Gastroesophageal sphincter (tissue), 4 donors: Measurements from ENCODE around the gene ARHGEF7. TPM values are rescaled to one million over a fixed set of nuclear protein-coding genes. Genes with fewer than 3 reads are reported as not detected.

ENCODE experiments used
- ATAC-seq: fragments of 150-250 bp; one replicate; pipeline ENCODE4 v1.9.1; 2016; ENCODE audit warnings: mild to moderate bottlenecking, moderate library complexity
- H3K27ac ChIP-seq, 4 donors: fragments of 200-600 bp; sonication (generic) in 3 of 4; 1 replicate in 3 of 4; 2 replicates in 1 of 4; pipeline ENCODE4 v1.5.1; 2016 to 2019
- H3K27me3 ChIP-seq: fragments of 200-600 bp; sonication (generic); one replicate; pipeline ENCODE4 v1.5.1; 2019
- H3K36me3 ChIP-seq, 2 donors: fragments of 200-600 bp; sonication (generic); one replicate each; pipeline ENCODE4 v1.5.1; 2019; ENCODE audit warnings: control low read depth in 1 of 2
- H3K4me1 ChIP-seq, 3 donors: fragments of 200-600 bp; sonication (generic); 1 replicate in 2 of 3; 2 replicates in 1 of 3; pipeline ENCODE4 v1.5.1; 2016 to 2019; ENCODE audit warnings: control low read depth in 2 of 3
- H3K4me3 ChIP-seq, 2 donors: fragments of 200-600 bp; sonication (generic); one replicate each; pipeline ENCODE4 v1.5.1; 2019; ENCODE audit warnings: mild to moderate bottlenecking in 1 of 2, moderate library complexity in 1 of 2
- H3K9me3 ChIP-seq, 3 donors: fragments of 200-600 bp; sonication (generic); one replicate each; pipeline ENCODE4 v1.5.1; 2017 to 2019; ENCODE audit warnings: control low read depth in 2 of 3
- CTCF ChIP-seq, 4 experiments: fragments of 200-600 bp in 2 of 4; fragments of 450-650 bp in 2 of 4; sonication (generic) in 1 of 4; IDR thresholded peaks; one replicate each; pipeline ENCODE4 v1.5.1; 2017 to 2019; ENCODE audit warnings: antibody characterized with exemption in 4 of 4, mild to moderate bottlenecking in 2 of 4, moderate library complexity in 2 of 4
- EP300 ChIP-seq: sonication (generic); formaldehyde crosslinking; IDR thresholded peaks from one replicate; pipeline ENCODE4 v1.6.1; 2017; ENCODE audit warnings: antibody characterized with exemption, mild to moderate bottlenecking
- POLR2A ChIP-seq, 2 donors: fragments of 450-650 bp; IDR thresholded peaks; one replicate each; pipeline ENCODE4 v1.6.1; 2017; ENCODE audit warnings: antibody characterized with exemption in 2 of 2, mild to moderate bottlenecking in 2 of 2, moderate library complexity in 1 of 2
- POLR2AphosphoS5 ChIP-seq: sonication (generic); formaldehyde crosslinking; IDR thresholded peaks from one replicate; pipeline ENCODE4 v1.6.1; 2017; ENCODE audit warnings: antibody characterized with exemption
- WGBS, 2 donors: methylation state at CpG; one replicate each; pipeline ENCODE4 v1.1.5; 2018; ENCODE audit warnings: low coverage in 1 of 2; 5-methylcytosine and 5-hydroxymethylcytosine counted together
- total RNA-seq, 4 donors: library from RNA; depleted of rRNA; stranded (reverse); fragments of >200 nt; gene quantifications; one replicate each; pipeline ENCODE4 v1.1.0, GENCODE V29; 2016

Gene ARHGEF7
- total RNA-seq, 4 donors from 2014 or later = 23.3 to 78.6 (median 47.2) TPM

GRCh38 chr13:111327730-111328573 lies 212.8 kb downstream of the ARHGEF7 start:
- peaks cover 0 to 4% of the 10 kb centered on the region in 2 donors for H3K36me3 ChIP-seq
- H3K4me3 ChIP-seq = no peak overlapping the region
- no peak overlapping the region for H3K27ac ChIP-seq
- H3K9me3 ChIP-seq = no peaks in the 10 kb centered on the region
- TF ChIP-seq POLR2A (IDR thresholded peaks at IDR 0.05) = no peak
- no peak for TF ChIP-seq CTCF (IDR thresholded peaks at IDR 0.05)
- no peak for TF ChIP-seq EP300
- WGBS, 2 donors = 94 to 98% methylated on average over 8 to 26 of the region's 32 CpGs
- H3K27me3 ChIP-seq = no peaks in the 10 kb centered on the region
- H3K4me1 ChIP-seq = no peaks in the 10 kb centered on the region
- ATAC-seq = no peak

- H3K27me3 ChIP-seq = no peaks in the 10 kb centered on the region
- no peak overlapping the region for H3K27ac ChIP-seq
- H3K36me3 ChIP-seq = peaks cover 0 to 4% of the 10 kb centered on the region in 2 donors
- H3K4me3 ChIP-seq = no peak overlapping the region
- H3K9me3 ChIP-seq = no peaks in the 10 kb centered on the region
- ATAC-seq = no peak
- TF ChIP-seq CTCF (IDR thresholded peaks at IDR 0.05) (no peak), EP300 (no peak), POLR2AphosphoS5 (no peak), POLR2A (IDR thresholded peaks at IDR 0.05) (no peak)
- no peaks in the 10 kb centered on the region for H3K4me1 ChIP-seq
- WGBS, 2 donors = 87 to 96% methylated on average over 6 to 12 of the region's 30 CpGs
Measured at GRCh38 chr13:111328574-111329410, 213.7 kb downstream of the ARHGEF7 start.

- no peak for TF ChIP-seq CTCF (IDR thresholded peaks at IDR 0.05)
- TF ChIP-seq POLR2AphosphoS5 = no peak
- no peak for TF ChIP-seq POLR2A (IDR thresholded peaks at IDR 0.05)
- TF ChIP-seq EP300 = no peak
- Histone ChIP-seq H3K4me3 (no peak overlapping the region), H3K4me1 (no peaks in the 10 kb centered on the region), H3K27me3 (no peaks in the 10 kb centered on the region), H3K9me3 (no peaks in the 10 kb centered on the region), H3K36me3 (peaks cover 0 to 4% of the 10 kb centered on the region in 2 donors), H3K27ac (no peak overlapping the region)
- 100% methylated on average over 2 to 4 of the region's 7 CpGs for WGBS, 2 donors
- no peak for ATAC-seq
Measured at GRCh38 chr13:111329641-111330040, 214.5 kb downstream of the ARHGEF7 start.

GRCh38 chr13:111330066-111330610 lies 215.0 kb downstream of the ARHGEF7 start:
- Histone ChIP-seq H3K4me3 (no peak overlapping the region), H3K4me1 (no peaks in the 10 kb centered on the region), H3K9me3 (no peaks in the 10 kb centered on the region), H3K27ac (no peak overlapping the region), H3K36me3 (peaks cover 0 to 4% of the 10 kb centered on the region in 2 donors), H3K27me3 (no peaks in the 10 kb centered on the region)
- no peak for ATAC-seq
- TF ChIP-seq CTCF (IDR thresholded peaks at IDR 0.05) (no peak), POLR2AphosphoS5 (no peak), EP300 (no peak), POLR2A (IDR thresholded peaks at IDR 0.05) (no peak)
- 49 to 58% methylated on average over 10 to 11 of the region's 11 CpGs for WGBS, 2 donors
